Measurements from ENCODE around the gene NINL.

The NINL gene

GRCh38 chr20:25576783-25577530 is 8.4 kb downstream of the NINL start:
- H2BK15ac ChIP-seq (ENCODE audit: low read length) = no peak overlapping the region
- H3K36me3 ChIP-seq (replicated peaks in 1 of 2; ENCODE audit: control insufficient read depth in 2 of 2, insufficient read depth in 2 of 2, low read length in 2 of 2) = peaks cover 0 to 64% of the 10 kb centered on the region in 2 donors
- H3K4me1 ChIP-seq (ENCODE audit: control insufficient read depth in 2 of 2, insufficient read depth in 1 of 2, low read depth in 1 of 2, low read length in 2 of 2) = peaks cover 8 to 15% of the 10 kb centered on the region in 2 donors
- whole genome bisulfite sequencing, 2 donors (ENCODE audit: extremely low coverage in 2 of 2, insufficient read length in 2 of 2, insufficient replicate concordance in 1 of 2) = no CpG with 5 or more reads among the region's 16 CpGs
- H2AK5ac ChIP-seq (ENCODE audit: low read depth, low read length) = peak overlapping the region; percentile 81
- H3K4me3 ChIP-seq (ENCODE audit: low read length in 2 of 2) = no peak overlapping the region
- no peak overlapping the region for H2BK5ac ChIP-seq (ENCODE audit: low read length)
- no peak overlapping the region for H4K91ac ChIP-seq (ENCODE audit: low read depth, low read length, poor library complexity)
- no peak overlapping the region for H3K14ac ChIP-seq (ENCODE audit: low read length)
- H3K4ac ChIP-seq (ENCODE audit: low read length) = no peak overlapping the region
- peaks cover 6% of the 10 kb centered on the region for H3K79me1 ChIP-seq (ENCODE audit: low read depth, low read length)
- no peaks in the 10 kb centered on the region for H3K27me3 ChIP-seq (ENCODE audit: control insufficient read depth in 3 of 3, insufficient read depth in 3 of 3, low read depth in 1 of 3, low read length in 3 of 3)
- H2AFZ ChIP-seq (ENCODE audit: low read length) = no peak overlapping the region
- peak overlapping the region; percentile 80 for H3K18ac ChIP-seq (ENCODE audit: low read length)
- peaks cover 0 to 2% of the 10 kb centered on the region in 2 donors for H3K9me3 ChIP-seq (replicated peaks in 1 of 2; ENCODE audit: control insufficient read depth in 2 of 2, insufficient read depth in 1 of 2, low read depth in 1 of 2, low read length in 2 of 2)
- DNase-seq (ENCODE audit: low spot score) = no peak
- no peak overlapping the region for H2BK120ac ChIP-seq (ENCODE audit: low read depth, low read length)
- H3K27ac ChIP-seq (replicated peaks; ENCODE audit: low read length) = no peak overlapping the region
- H2BK12ac ChIP-seq (ENCODE audit: low read length) = no peak overlapping the region
- no peak overlapping the region for H4K8ac ChIP-seq (ENCODE audit: low read depth, low read length)
- H3K23ac ChIP-seq (ENCODE audit: low read depth, low read length, poor library complexity) = peak overlapping the region; percentile 73
- no peak overlapping the region for H3K9ac ChIP-seq (ENCODE audit: low read depth, low read length, poor library complexity)
- no peak overlapping the region for H3K4me2 ChIP-seq (ENCODE audit: insufficient read depth, low read length, poor library complexity, severe bottlenecking)

GRCh38 chr20:25574411-25574810 is 10.9 kb downstream of the NINL start:
- Histone ChIP-seq H2AK5ac (ENCODE audit: low read depth, low read length) (no peak overlapping the region), H2AFZ (ENCODE audit: low read length) (no peak overlapping the region), H3K4me1 (ENCODE audit: control insufficient read depth in 2 of 2, insufficient read depth in 1 of 2, low read depth in 1 of 2, low read length in 2 of 2) (peaks cover 4 to 13% of the 10 kb centered on the region in 2 donors), H2BK12ac (ENCODE audit: low read length) (no peak overlapping the region), H3K79me1 (ENCODE audit: low read depth, low read length) (peaks cover 5% of the 10 kb centered on the region), H3K4me3 (ENCODE audit: low read length in 2 of 2) (no peak overlapping the region), H3K23ac (ENCODE audit: low read depth, low read length, poor library complexity) (no peak overlapping the region), H3K4me2 (ENCODE audit: insufficient read depth, low read length, poor library complexity, severe bottlenecking) (no peak overlapping the region), H2BK5ac (ENCODE audit: low read length) (no peak overlapping the region), H3K4ac (ENCODE audit: low read length) (no peak overlapping the region), H2BK15ac (ENCODE audit: low read length) (no peak overlapping the region), H3K18ac (ENCODE audit: low read length) (no peak overlapping the region), H3K27me3 (ENCODE audit: control insufficient read depth in 3 of 3, insufficient read depth in 3 of 3, low read depth in 1 of 3, low read length in 3 of 3) (no peaks in the 10 kb centered on the region), H3K36me3 (replicated peaks in 1 of 2; ENCODE audit: control insufficient read depth in 2 of 2, insufficient read depth in 2 of 2, low read length in 2 of 2) (peaks cover 2 to 60% of the 10 kb centered on the region in 2 donors), H3K14ac (ENCODE audit: low read length) (no peak overlapping the region), H2BK120ac (ENCODE audit: low read depth, low read length) (no peak overlapping the region), H3K27ac (replicated peaks; ENCODE audit: low read length) (no peak overlapping the region), H3K9ac (ENCODE audit: low read depth, low read length, poor library complexity) (no peak overlapping the region), H4K8ac (ENCODE audit: low read depth, low read length) (no peak overlapping the region), H4K91ac (ENCODE audit: low read depth, low read length, poor library complexity) (no peak overlapping the region), H3K9me3 (replicated peaks in 1 of 2; ENCODE audit: control insufficient read depth in 2 of 2, insufficient read depth in 1 of 2, low read depth in 1 of 2, low read length in 2 of 2) (peaks cover 0 to 2% of the 10 kb centered on the region in 2 donors)
- DNase-seq (ENCODE audit: low spot score) = no peak
- WGBS, 2 donors (ENCODE audit: extremely low coverage in 2 of 2, insufficient read length in 2 of 2, insufficient replicate concordance in 1 of 2) = no CpG with 5 or more reads among the region's 3 CpGs

- DNase-seq (ENCODE audit: low spot score) = no peak
- Histone ChIP-seq H2AK5ac (ENCODE audit: low read depth, low read length) (no peak overlapping the region), H3K18ac (ENCODE audit: low read length) (no peak overlapping the region), H3K27ac (replicated peaks; ENCODE audit: low read length) (no peak overlapping the region), H2BK120ac (ENCODE audit: low read depth, low read length) (no peak overlapping the region), H4K91ac (ENCODE audit: low read depth, low read length, poor library complexity) (no peak overlapping the region), H3K4me1 (ENCODE audit: control insufficient read depth in 2 of 2, insufficient read depth in 1 of 2, low read depth in 1 of 2, low read length in 2 of 2) (peaks cover 0 to 6% of the 10 kb centered on the region in 2 donors), H3K14ac (ENCODE audit: low read length) (no peak overlapping the region), H3K79me1 (ENCODE audit: low read depth, low read length) (peaks cover 4% of the 10 kb centered on the region), H3K9me3 (replicated peaks in 1 of 2; ENCODE audit: control insufficient read depth in 2 of 2, insufficient read depth in 1 of 2, low read depth in 1 of 2, low read length in 2 of 2) (peaks cover 2% of the 10 kb centered on the region in 2 donors), H2BK15ac (ENCODE audit: low read length) (no peak overlapping the region), H2BK5ac (ENCODE audit: low read length) (no peak overlapping the region), H3K36me3 (replicated peaks in 1 of 2; ENCODE audit: control insufficient read depth in 2 of 2, insufficient read depth in 2 of 2, low read length in 2 of 2) (peaks cover 2 to 59% of the 10 kb centered on the region in 2 donors), H4K8ac (ENCODE audit: low read depth, low read length) (no peak overlapping the region), H3K23ac (ENCODE audit: low read depth, low read length, poor library complexity) (no peak overlapping the region), H3K4me3 (ENCODE audit: low read length in 2 of 2) (no peak overlapping the region), H3K27me3 (ENCODE audit: control insufficient read depth in 3 of 3, insufficient read depth in 3 of 3, low read depth in 1 of 3, low read length in 3 of 3) (no peaks in the 10 kb centered on the region), H3K9ac (ENCODE audit: low read depth, low read length, poor library complexity) (no peak overlapping the region), H3K4me2 (ENCODE audit: insufficient read depth, low read length, poor library complexity, severe bottlenecking) (no peak overlapping the region), H2BK12ac (ENCODE audit: low read length) (no peak overlapping the region), H2AFZ (ENCODE audit: low read length) (no peak overlapping the region), H3K4ac (ENCODE audit: low read length) (no peak overlapping the region)
- WGBS, 2 donors (ENCODE audit: extremely low coverage in 2 of 2, insufficient read length in 2 of 2, insufficient replicate concordance in 1 of 2) = no CpG with 5 or more reads among the region's 6 CpGs
Observed at GRCh38 chr20:25573288-25574251, 11.8 kb downstream of the NINL start.

GRCh38 chr20:25571817-25572216 is 13.5 kb downstream of the NINL start:
- no peak overlapping the region for H2BK120ac ChIP-seq (ENCODE audit: low read depth, low read length)
- H2AK5ac ChIP-seq (ENCODE audit: low read depth, low read length) = no peak overlapping the region
- no CpG with 5 or more reads among the region's 2 CpGs for WGBS, 2 donors (ENCODE audit: extremely low coverage in 2 of 2, insufficient read length in 2 of 2, insufficient replicate concordance in 1 of 2)
- no peak overlapping the region for H3K9ac ChIP-seq (ENCODE audit: low read depth, low read length, poor library complexity)
- no peak overlapping the region for H3K4me3 ChIP-seq (ENCODE audit: low read length in 2 of 2)
- H3K14ac ChIP-seq (ENCODE audit: low read length) = no peak overlapping the region
- peaks cover 0 to 6% of the 10 kb centered on the region in 2 donors for H3K4me1 ChIP-seq (ENCODE audit: control insufficient read depth in 2 of 2, insufficient read depth in 1 of 2, low read depth in 1 of 2, low read length in 2 of 2)
- no peak overlapping the region for H3K23ac ChIP-seq (ENCODE audit: low read depth, low read length, poor library complexity)
- peaks cover 2 to 56% of the 10 kb centered on the region in 2 donors for H3K36me3 ChIP-seq (replicated peaks in 1 of 2; ENCODE audit: control insufficient read depth in 2 of 2, insufficient read depth in 2 of 2, low read length in 2 of 2)
- no peak overlapping the region for H2BK15ac ChIP-seq (ENCODE audit: low read length)
- no peaks in the 10 kb centered on the region for H3K27me3 ChIP-seq (ENCODE audit: control insufficient read depth in 3 of 3, insufficient read depth in 3 of 3, low read depth in 1 of 3, low read length in 3 of 3)
- H3K27ac ChIP-seq (replicated peaks; ENCODE audit: low read length) = no peak overlapping the region
- no peak overlapping the region for H2BK5ac ChIP-seq (ENCODE audit: low read length)
- H2BK12ac ChIP-seq (ENCODE audit: low read length) = no peak overlapping the region
- H3K4ac ChIP-seq (ENCODE audit: low read length) = no peak overlapping the region
- no peak overlapping the region for H4K91ac ChIP-seq (ENCODE audit: low read depth, low read length, poor library complexity)
- peaks cover 2% of the 10 kb centered on the region for H3K79me1 ChIP-seq (ENCODE audit: low read depth, low read length)
- no peak for DNase-seq (ENCODE audit: low spot score)
- H3K4me2 ChIP-seq (ENCODE audit: insufficient read depth, low read length, poor library complexity, severe bottlenecking) = no peak overlapping the region
- no peak overlapping the region for H3K18ac ChIP-seq (ENCODE audit: low read length)
- H4K8ac ChIP-seq (ENCODE audit: low read depth, low read length) = no peak overlapping the region
- peaks cover 0 to 6% of the 10 kb centered on the region in 2 donors for H3K9me3 ChIP-seq (replicated peaks in 1 of 2; ENCODE audit: control insufficient read depth in 2 of 2, insufficient read depth in 1 of 2, low read depth in 1 of 2, low read length in 2 of 2)
- no peak overlapping the region for H2AFZ ChIP-seq (ENCODE audit: low read length)

Measured in neuronal stem cell (in vitro differentiated cells).